Keratinocyte (primary cell): ENCODE data around the gene TP53BP2. TPM values are rescaled to one million over a fixed set of nuclear protein-coding genes. Genes with fewer than 3 reads are reported as not detected.

Source experiments
- DNase-seq: peaks from one replicate; pipeline ENCODE4 v3.0.0-alpha.2; 2011; ENCODE audit warnings: low read depth, missing footprints, low spot score
- FAIRE-seq: peaks from 2 replicates; lab custom pipeline; 2011; peaks lifted over from hg19 to GRCh38; lab: Jason Lieb, UNC
- H2AFZ ChIP-seq: 2 replicates; pipeline ENCODE4 v1.6.0; 2012; ENCODE audit warnings: low read length, control low read depth, inconsistent platforms; ENCODE audit not compliant: control insufficient read depth
- H3K27ac ChIP-seq: 2 replicates; pipeline ENCODE4 v1.5.1; 2011; ENCODE audit warnings: low read length; ENCODE audit not compliant: control insufficient read depth, insufficient read depth
- H3K27me3 ChIP-seq: 3 replicates; pipeline ENCODE4 v1.6.0; 2011; ENCODE audit warnings: low read length; ENCODE audit not compliant: control insufficient read depth, insufficient read depth; ENCODE audit errors: extremely low read depth
- H3K36me3 ChIP-seq, 2 experiments: 2 replicates in 1 of 2; 3 replicates in 1 of 2; pipeline ENCODE4 v1.5.1; 2011; ENCODE audit warnings: low read length in 2 of 2, mild to moderate bottlenecking in 1 of 2; ENCODE audit not compliant: control insufficient read depth in 2 of 2, insufficient read depth in 2 of 2; ENCODE audit errors: extremely low read depth in 1 of 2
- H3K4me1 ChIP-seq: 3 replicates; pipeline ENCODE4 v1.5.1; 2011; ENCODE audit warnings: low read length; ENCODE audit not compliant: control insufficient read depth, insufficient read depth; ENCODE audit errors: extremely low read depth
- H3K4me2 ChIP-seq: 3 replicates; pipeline ENCODE4 v1.6.0; 2011; ENCODE audit warnings: low read depth, low read length; ENCODE audit not compliant: control insufficient read depth, insufficient read depth; ENCODE audit errors: extremely low read depth
- H3K4me3 ChIP-seq, 3 experiments: fragments of 200-600 bp in 1 of 3; sonication (generic) in 1 of 3; 2 replicates in 2 of 3; 3 replicates in 1 of 3; pipeline ENCODE4 v1.5.1; 2011 to 2016; ENCODE audit warnings: low read length in 3 of 3, mild to moderate bottlenecking in 3 of 3, control low read depth in 2 of 3, inconsistent platforms in 1 of 3, low read depth in 1 of 3, mixed read lengths in 1 of 3, mixed run types in 1 of 3, moderate library complexity in 1 of 3; ENCODE audit not compliant: control insufficient read depth in 2 of 3, insufficient read depth in 2 of 3; ENCODE audit errors: extremely low read depth in 1 of 3
- H3K79me2 ChIP-seq: 2 replicates; pipeline ENCODE4 v1.6.0; 2012; ENCODE audit warnings: low read length; ENCODE audit not compliant: control insufficient read depth, insufficient read depth
- H3K9ac ChIP-seq: 3 replicates; pipeline ENCODE4 v1.6.0; 2011; ENCODE audit warnings: low read length; ENCODE audit not compliant: control insufficient read depth, insufficient read depth; ENCODE audit errors: extremely low read depth
- H3K9me1 ChIP-seq: 3 replicates; pipeline ENCODE4 v1.6.0; 2011; ENCODE audit warnings: low read length; ENCODE audit not compliant: control insufficient read depth, insufficient read depth; ENCODE audit errors: extremely low read depth
- H3K9me3 ChIP-seq: 2 replicates; pipeline ENCODE4 v1.5.1; 2012; ENCODE audit warnings: low read depth, low read length; ENCODE audit not compliant: control insufficient read depth
- H4K20me1 ChIP-seq: 3 replicates; pipeline ENCODE4 v1.6.0; 2011; ENCODE audit warnings: low read length; ENCODE audit not compliant: control insufficient read depth, insufficient read depth; ENCODE audit errors: extremely low read depth
- CTCF ChIP-seq, 3 experiments: IDR thresholded peaks in 1 of 3; conservative IDR thresholded peaks in 1 of 3; optimal IDR thresholded peaks in 1 of 3; 2 replicates in 2 of 3; 3 replicates in 1 of 3; pipeline versions ENCODE3 to v1.5.1; 2011; ENCODE audit warnings: low read length in 3 of 3, mild to moderate bottlenecking in 3 of 3, moderate library complexity in 2 of 3, control low read depth in 1 of 3, inconsistent platforms in 1 of 3; ENCODE audit not compliant: insufficient read depth in 2 of 3; ENCODE audit errors: extremely low read depth in 1 of 3
- EZH2 ChIP-seq: IDR thresholded peaks from one replicate; pipeline ENCODE4 v1.6.1; 2012; ENCODE audit warnings: inconsistent platforms, mild to moderate bottlenecking, low read length, moderate library complexity
- dilution Hi-C: fragments of 300-500 bp; cut with MboI; formaldehyde crosslinking; loops from one replicate; pipeline ENCODE4 v1.7.0; 2020; ENCODE audit warnings: low sequenced_read_pairs; ENCODE audit not compliant: extremely low pct_ligation_motif_present
- polyA plus RNA-seq, 5 experiments: library from polyadenylated mRNA; depleted of rRNA in 3 of 5; stranded (reverse) in 3 of 5; stranded (forward) in 1 of 5; unstranded in 1 of 5; fragments of >200 nt; gene quantifications; 1 replicate in 1 of 5; 2 replicates in 3 of 5; 3 replicates in 1 of 5; pipeline versions ENCODE4 v1.2.1 to v1.2.3, GENCODE V29; 2011 to 2012; ENCODE audit warnings: missing spikeins in 2 of 5, low read depth in 1 of 5, low replicate concordance in 1 of 5

The TP53BP2 gene
- polyA plus RNA-seq, 1 donor (not counting 4 experiments of a cell fraction or from before 2014, with no cell fraction given): 22.5 TPM

GRCh38 chr1:223751696-223752095 is 94.1 kb downstream of the TP53BP2 start:
- no peak for DNase-seq
- Histone ChIP-seq H3K4me3 (no peak overlapping the region), H4K20me1 (no peaks in the 10 kb centered on the region), H2AFZ (no peak overlapping the region), H3K27ac (no peak overlapping the region), H3K36me3 (peaks cover 68 to 87% of the 10 kb centered on the region in 2 experiments), H3K4me2 (no peak overlapping the region), H3K4me1 (peaks cover 9% of the 10 kb centered on the region), H3K9me3 (no peaks in the 10 kb centered on the region), H3K9me1 (no peaks in the 10 kb centered on the region), H3K79me2 (peaks cover 6% of the 10 kb centered on the region), H3K27me3 (no peaks in the 10 kb centered on the region), H3K9ac (no peak overlapping the region)
- dilution Hi-C loops: no loop called here
- FAIRE-seq: no peak
- no peak for TF ChIP-seq CTCF (optimal IDR thresholded peaks at IDR 0.05 in 1 of 3, IDR thresholded peaks at IDR 0.05 in 1 of 3, conservative IDR thresholded peaks at IDR 0.05 in 1 of 3; ENCODE audit: extremely low read depth in 1 of 3, insufficient read depth in 2 of 3, low read length in 3 of 3)
- no peak for TF ChIP-seq EZH2

GRCh38 chr1:223750730-223751570 is 94.8 kb downstream of the TP53BP2 start:
- Histone ChIP-seq H3K36me3 (peaks cover 64 to 84% of the 10 kb centered on the region in 2 experiments), H3K4me3 (no peak overlapping the region), H2AFZ (no peak overlapping the region), H3K9me3 (no peaks in the 10 kb centered on the region), H3K9me1 (no peaks in the 10 kb centered on the region), H3K4me1 (peaks cover 9% of the 10 kb centered on the region), H3K9ac (no peak overlapping the region), H3K4me2 (no peak overlapping the region), H3K27ac (no peak overlapping the region), H3K27me3 (no peaks in the 10 kb centered on the region), H4K20me1 (no peaks in the 10 kb centered on the region), H3K79me2 (peaks cover 6% of the 10 kb centered on the region)
- dilution Hi-C loops: no loop called here
- no peak for FAIRE-seq
- TF ChIP-seq EZH2 (no peak), CTCF (optimal IDR thresholded peaks at IDR 0.05 in 1 of 3, IDR thresholded peaks at IDR 0.05 in 1 of 3, conservative IDR thresholded peaks at IDR 0.05 in 1 of 3; ENCODE audit: extremely low read depth in 1 of 3, insufficient read depth in 2 of 3, low read length in 3 of 3) (no peak)
- DNase-seq: no peak
